ENCODE results near the gene FBXL17. TPM values are rescaled to one million over a fixed set of nuclear protein-coding genes. Genes with fewer than 3 reads are reported as not detected.

FBXL17 gene
- total and polyA plus RNA-seq, 2 donors (not counting 1 experiment from before 2014, with no cell fraction given), result 7.3 to 40.3 TPM

- no peaks in the 10 kb centered on the region for H3K27me3 Mint-ChIP-seq
- Histone ChIP-seq H3K4me2 (replicated peaks; ENCODE audit: low read depth, low read length, poor library complexity, severe bottlenecking) (no peak overlapping the region), H3K9me3 (ENCODE audit: control extremely low read depth in 1 of 3, control insufficient read depth in 2 of 3, insufficient read depth in 1 of 3, low read length in 2 of 3) (no peaks in the 10 kb centered on the region), H3K27me3 (replicated peaks in 1 of 4; ENCODE audit: control extremely low read depth in 1 of 4, control insufficient read depth in 3 of 4, insufficient read depth in 4 of 4, low read length in 3 of 4) (no peaks in the 10 kb centered on the region), H3K27ac (ENCODE audit: low read length in 2 of 2) (no peak overlapping the region), H2AFZ (ENCODE audit: insufficient read depth, low read depth, low read length, poor library complexity, severe bottlenecking) (no peak overlapping the region), H3K4me3 (ENCODE audit: control extremely low read depth in 1 of 5, extremely low read depth in 1 of 5, insufficient read depth in 1 of 5, low read depth in 2 of 5, low read length in 4 of 5) (no peak overlapping the region), H3K4me1 (ENCODE audit: control insufficient read depth in 2 of 2, insufficient read depth in 2 of 2, low read length in 2 of 2) (no peaks in the 10 kb centered on the region), H3K9ac (ENCODE audit: low read length) (no peak overlapping the region), H4K20me1 (ENCODE audit: control insufficient read depth, insufficient read depth, low read length, poor library complexity, severe bottlenecking) (no peaks in the 10 kb centered on the region), H3K79me2 (ENCODE audit: control insufficient read depth, insufficient read depth, low read length) (no peaks in the 10 kb centered on the region), H3K36me3 (replicated peaks in 1 of 2; ENCODE audit: control extremely low read depth in 1 of 2, control insufficient read depth in 1 of 2, extremely low read depth in 1 of 2, insufficient read depth in 2 of 2, low read length in 1 of 2) (peaks cover 2 to 5% of the 10 kb centered on the region in 2 experiments)
- ChIA-PET POLR2A (no interaction called here), CTCF (no interaction called here)
- no peak overlapping the region for H3K4me3 Mint-ChIP-seq
- no peaks in the 10 kb centered on the region for H3K4me1 Mint-ChIP-seq
- ATAC-seq (ENCODE audit: low read depth) (no peak), DNase-seq (no peak)
- no peak overlapping the region for H3K27ac Mint-ChIP-seq
- TF ChIP-seq EZH2 (IDR thresholded peaks at IDR 0.05; ENCODE audit: borderline replicate concordance, insufficient read depth, low read depth, low read length, poor library complexity, severe bottlenecking) (no peak), CTCF (IDR thresholded peaks at IDR 0.05) (no peak)
- WGBS (ENCODE audit: insufficient coverage), result no CpG with 5 or more reads among the region's 7 CpGs
- intact Hi-C loops (cut with micrococcal nuclease), result no loop called here
- no peaks in the 10 kb centered on the region for H3K9me3 Mint-ChIP-seq (ENCODE audit: insufficient read depth)
These were observed 199.9 kb downstream of the FBXL17 start for GRCh38 chr5:108181975-108182374.

GRCh38 chr5:108174286-108174685, 207.6 kb downstream of the FBXL17 start:
- Histone ChIP-seq H3K27me3 (replicated peaks in 1 of 4; ENCODE audit: control extremely low read depth in 1 of 4, control insufficient read depth in 3 of 4, insufficient read depth in 4 of 4, low read length in 3 of 4) (no peaks in the 10 kb centered on the region), H4K20me1 (ENCODE audit: control insufficient read depth, insufficient read depth, low read length, poor library complexity, severe bottlenecking) (no peaks in the 10 kb centered on the region), H3K4me3 (ENCODE audit: control extremely low read depth in 1 of 5, extremely low read depth in 1 of 5, insufficient read depth in 1 of 5, low read depth in 2 of 5, low read length in 4 of 5) (no peak overlapping the region), H3K4me1 (ENCODE audit: control insufficient read depth in 2 of 2, insufficient read depth in 2 of 2, low read length in 2 of 2) (no peaks in the 10 kb centered on the region), H3K36me3 (replicated peaks in 1 of 2; ENCODE audit: control extremely low read depth in 1 of 2, control insufficient read depth in 1 of 2, extremely low read depth in 1 of 2, insufficient read depth in 2 of 2, low read length in 1 of 2) (no peaks in the 10 kb centered on the region), H3K9ac (ENCODE audit: low read length) (no peak overlapping the region), H3K9me3 (ENCODE audit: control extremely low read depth in 1 of 3, control insufficient read depth in 2 of 3, insufficient read depth in 1 of 3, low read length in 2 of 3) (no peaks in the 10 kb centered on the region), H3K4me2 (replicated peaks; ENCODE audit: low read depth, low read length, poor library complexity, severe bottlenecking) (no peak overlapping the region), H3K79me2 (ENCODE audit: control insufficient read depth, insufficient read depth, low read length) (no peaks in the 10 kb centered on the region), H3K27ac (ENCODE audit: low read length in 2 of 2) (no peak overlapping the region), H2AFZ (ENCODE audit: insufficient read depth, low read depth, low read length, poor library complexity, severe bottlenecking) (no peak overlapping the region)
- no peaks in the 10 kb centered on the region for H3K4me1 Mint-ChIP-seq
- intact Hi-C loops (cut with micrococcal nuclease), result no loop called here
- H3K4me3 Mint-ChIP-seq, result no peak overlapping the region
- DNase-seq (no peak), ATAC-seq (ENCODE audit: low read depth) (no peak)
- H3K9me3 Mint-ChIP-seq (ENCODE audit: insufficient read depth), result no peaks in the 10 kb centered on the region
- ChIA-PET POLR2A (no interaction called here), CTCF (no interaction called here)
- no peak overlapping the region for H3K27ac Mint-ChIP-seq
- TF ChIP-seq EZH2 (IDR thresholded peaks at IDR 0.05; ENCODE audit: borderline replicate concordance, insufficient read depth, low read depth, low read length, poor library complexity, severe bottlenecking), result no peak
- no peak for TF ChIP-seq CTCF (IDR thresholded peaks at IDR 0.05)
- no peaks in the 10 kb centered on the region for H3K27me3 Mint-ChIP-seq
